Epithelial cell of esophagus (primary cell): ENCODE results near the gene A3GALT2.

Experiments used
- DNase-seq: peaks from one replicate; pipeline ENCODE4 v3.0.0; 2010; ENCODE audit warnings: low read depth
- H3K4me3 ChIP-seq: 2 replicates; pipeline ENCODE4 v1.5.1; 2011; ENCODE audit warnings: mild to moderate bottlenecking, low read length, control low read depth
- TF ChIP-seq, protein P1 (sequence below): IDR thresholded peaks from 2 replicates; pipeline ENCODE4 v1.5.1; 2011; ENCODE audit warnings: low read depth, mild to moderate bottlenecking, low read length, control low read depth, inconsistent platforms; ENCODE audit not compliant: insufficient read depth; ENCODE audit errors: missing control alignments

Gene A3GALT2

GRCh38 chr1:33360367-33360766 lies 39.5 kb upstream of the A3GALT2 start:
- TF ChIP-seq, protein P1, sequence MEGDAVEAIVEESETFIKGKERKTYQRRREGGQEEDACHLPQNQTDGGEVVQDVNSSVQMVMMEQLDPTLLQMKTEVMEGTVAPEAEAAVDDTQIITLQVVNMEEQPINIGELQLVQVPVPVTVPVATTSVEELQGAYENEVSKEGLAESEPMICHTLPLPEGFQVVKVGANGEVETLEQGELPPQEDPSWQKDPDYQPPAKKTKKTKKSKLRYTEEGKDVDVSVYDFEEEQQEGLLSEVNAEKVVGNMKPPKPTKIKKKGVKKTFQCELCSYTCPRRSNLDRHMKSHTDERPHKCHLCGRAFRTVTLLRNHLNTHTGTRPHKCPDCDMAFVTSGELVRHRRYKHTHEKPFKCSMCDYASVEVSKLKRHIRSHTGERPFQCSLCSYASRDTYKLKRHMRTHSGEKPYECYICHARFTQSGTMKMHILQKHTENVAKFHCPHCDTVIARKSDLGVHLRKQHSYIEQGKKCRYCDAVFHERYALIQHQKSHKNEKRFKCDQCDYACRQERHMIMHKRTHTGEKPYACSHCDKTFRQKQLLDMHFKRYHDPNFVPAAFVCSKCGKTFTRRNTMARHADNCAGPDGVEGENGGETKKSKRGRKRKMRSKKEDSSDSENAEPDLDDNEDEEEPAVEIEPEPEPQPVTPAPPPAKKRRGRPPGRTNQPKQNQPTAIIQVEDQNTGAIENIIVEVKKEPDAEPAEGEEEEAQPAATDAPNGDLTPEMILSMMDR, result no peak
- no peak for DNase-seq
- H3K4me3 ChIP-seq, result no peak overlapping the region

- TF ChIP-seq, protein P1, result no peak
These were observed 39.0 kb upstream of the A3GALT2 start for GRCh38 chr1:33359931-33360330.

DNA sequence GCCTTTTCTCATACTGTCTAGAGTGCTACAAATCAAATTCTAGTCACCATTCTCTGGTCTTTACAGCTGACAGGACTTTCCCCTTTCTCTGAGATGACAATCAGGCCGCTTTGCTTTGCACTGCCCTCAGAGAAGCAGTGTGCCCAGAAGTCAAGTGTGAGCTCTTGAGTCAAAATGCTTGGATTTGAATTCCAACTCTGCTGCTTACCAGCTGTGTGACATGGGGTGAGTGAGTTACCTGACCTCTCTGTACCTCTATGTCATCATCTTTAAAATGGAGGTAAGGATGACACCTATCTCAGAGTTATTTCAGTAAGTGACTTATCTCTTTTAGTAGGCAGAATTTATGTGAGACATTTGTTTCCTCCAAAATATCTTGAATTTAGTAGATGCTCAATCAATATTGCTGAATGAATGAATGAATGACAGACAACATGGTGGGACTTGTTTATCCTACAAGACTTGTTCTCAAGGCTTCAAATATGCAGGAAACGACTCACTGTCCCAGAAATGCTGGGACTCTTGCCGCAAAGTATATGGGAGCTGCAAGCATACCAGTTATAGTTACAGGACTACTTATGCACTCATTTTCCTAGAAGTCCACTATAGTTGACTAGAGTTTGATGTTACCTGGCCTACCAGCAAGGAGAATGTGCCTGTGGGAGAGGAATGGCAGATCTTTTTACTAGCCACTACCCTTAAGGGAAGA lies 38.1 kb upstream of the A3GALT2 start:
- TF ChIP-seq, protein P1, result no peak
- DNase-seq, result peak; percentile 50
- no peak overlapping the region for H3K4me3 ChIP-seq

More at GRCh38 chr1:33359931-33360330, 39.0 kb upstream of the A3GALT2 start:
- no peak overlapping the region for H3K4me3 ChIP-seq
- no peak for DNase-seq

- no peak overlapping the region for H3K4me3 ChIP-seq
- TF ChIP-seq, protein P1, result no peak
- DNase-seq, result no peak
These were observed 37.4 kb upstream of the A3GALT2 start for GRCh38 chr1:33358114-33358794.

DNA sequence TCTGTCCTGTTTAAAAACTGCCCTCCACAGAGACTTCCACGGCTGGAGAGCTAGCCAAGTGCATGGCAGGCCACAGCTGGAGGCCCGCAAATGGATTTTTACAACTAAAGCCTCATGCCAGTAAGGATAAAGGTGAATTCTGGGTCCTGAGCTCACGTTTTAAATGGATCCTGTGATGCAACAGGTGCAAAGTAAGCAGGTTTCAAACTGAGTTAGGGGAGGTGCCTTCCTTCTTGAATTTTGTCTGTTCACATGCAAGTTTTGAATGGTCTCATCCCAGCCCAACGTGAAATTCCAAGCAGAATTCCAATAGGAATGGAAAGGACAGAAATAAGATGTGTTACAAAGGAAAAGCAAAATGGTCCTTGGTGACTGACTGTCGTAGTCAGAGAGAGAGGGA lies 36.2 kb upstream of the A3GALT2 start:
- no peak for DNase-seq
- no peak overlapping the region for H3K4me3 ChIP-seq
- TF ChIP-seq, protein P1, result no peak

- no peak for DNase-seq
- TF ChIP-seq, protein P1, result no peak
- H3K4me3 ChIP-seq, result no peak overlapping the region
These were observed 33.9 kb upstream of the A3GALT2 start for GRCh38 chr1:33354707-33355316.
